TTC549 (cell line): Measurements from ENCODE around the gene IL1RL2.

Experiments used
- FAIRE-seq: peaks from 2 replicates; lab custom pipeline; 2012; peaks lifted over from hg19 to GRCh38; lab: Jason Lieb, UNC

IL1RL2 gene

GRCh38 chr2:102267774-102268173 lies 81.0 kb downstream of the IL1RL2 start:
- no peak for FAIRE-seq

DNA sequence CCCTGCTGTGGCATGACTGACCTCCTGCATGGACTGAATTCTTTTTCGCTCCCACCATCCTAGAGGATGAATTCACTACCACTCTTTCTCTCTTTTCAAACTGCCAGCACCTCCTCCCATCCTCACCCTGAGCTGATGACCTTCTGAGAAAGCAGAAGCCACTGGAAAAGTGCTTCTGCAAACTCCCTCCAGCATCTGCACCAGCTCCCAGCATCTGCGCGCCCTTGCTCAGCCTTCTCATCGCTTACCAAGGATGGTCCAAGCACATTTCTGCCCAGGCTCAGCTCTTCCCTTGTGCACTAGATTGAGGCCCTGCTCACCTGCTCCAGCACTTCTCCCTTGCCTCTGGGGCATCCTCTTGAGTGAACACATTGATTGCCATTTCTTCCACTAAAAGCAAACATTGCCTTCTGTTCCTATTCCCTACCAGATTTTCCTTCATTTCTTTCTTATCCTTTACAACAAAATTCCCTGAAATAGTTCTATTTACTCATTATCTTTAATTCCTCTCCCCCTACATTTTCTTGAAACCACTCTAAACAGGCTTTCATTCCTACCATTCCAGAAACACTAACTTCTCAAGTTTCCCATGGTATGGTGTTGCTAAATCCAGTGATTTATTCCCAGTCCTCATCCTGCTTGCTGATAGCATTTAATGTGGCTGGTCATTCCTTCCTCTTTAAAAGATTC lies 81.8 kb downstream of the IL1RL2 start:
- no peak for FAIRE-seq

DNA sequence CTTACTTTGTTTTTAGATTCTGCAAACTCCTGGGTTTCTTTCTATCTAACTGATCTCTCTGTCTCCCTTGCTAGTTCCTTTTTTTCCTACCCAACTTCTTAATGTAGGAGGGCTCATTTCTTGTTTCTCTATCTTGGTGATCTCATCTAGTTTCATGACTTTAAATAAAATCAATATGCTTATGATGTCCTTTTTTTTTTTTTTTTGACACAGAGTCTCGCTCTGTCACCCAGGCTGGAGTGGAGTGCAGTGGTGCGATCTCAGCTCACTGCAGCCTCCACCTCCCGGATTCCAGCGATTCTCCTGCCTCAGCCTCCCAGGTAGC lies 82.3 kb downstream of the IL1RL2 start:
- no peak for FAIRE-seq

DNA sequence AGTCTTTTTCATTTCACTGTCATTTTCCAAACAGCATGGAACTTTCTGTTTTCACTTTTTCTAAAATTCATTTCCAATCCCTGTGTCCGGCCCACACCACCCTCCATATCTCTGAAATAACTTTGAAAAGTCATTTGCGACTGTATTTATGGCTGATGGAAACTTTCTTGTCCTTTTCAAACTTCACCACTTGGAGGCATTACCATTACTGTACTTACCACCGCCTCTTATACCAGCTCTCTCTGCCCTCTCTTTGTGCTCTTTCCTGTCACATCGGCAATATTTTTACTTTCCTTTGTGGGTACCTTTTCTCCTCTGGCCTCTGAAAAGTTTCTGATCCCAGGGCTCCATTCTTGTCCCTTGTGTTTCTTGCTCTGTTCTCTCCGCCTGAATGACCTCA lies 85.0 kb downstream of the IL1RL2 start:
- no peak for FAIRE-seq

DNA sequence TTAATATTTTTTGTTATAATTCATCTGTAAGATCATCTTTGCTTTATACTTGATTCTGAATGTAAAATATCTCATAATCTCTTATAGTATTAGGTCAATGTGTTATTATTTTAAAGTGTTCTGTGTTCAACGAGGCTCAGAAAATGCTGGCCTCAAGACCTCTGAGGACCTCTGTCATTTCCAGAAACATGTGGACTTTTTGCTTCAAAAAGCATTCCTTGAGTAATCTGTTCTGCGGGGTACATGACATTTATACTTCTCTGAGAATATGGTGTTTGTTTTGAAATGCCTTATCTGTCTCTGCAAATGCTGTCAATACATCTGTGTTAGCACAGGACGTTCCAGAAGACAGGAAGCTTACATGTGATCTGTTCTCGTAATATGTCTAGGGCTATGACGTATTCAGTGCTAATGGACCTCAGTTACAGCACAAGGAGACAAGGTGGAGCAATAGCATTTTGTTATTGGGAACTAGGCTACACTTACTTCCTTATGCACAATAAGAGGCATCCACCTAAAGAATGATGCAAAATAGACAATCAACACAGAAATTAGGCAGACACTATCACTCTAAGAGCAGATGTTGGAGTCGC lies 86.9 kb downstream of the IL1RL2 start:
- no peak for FAIRE-seq

DNA sequence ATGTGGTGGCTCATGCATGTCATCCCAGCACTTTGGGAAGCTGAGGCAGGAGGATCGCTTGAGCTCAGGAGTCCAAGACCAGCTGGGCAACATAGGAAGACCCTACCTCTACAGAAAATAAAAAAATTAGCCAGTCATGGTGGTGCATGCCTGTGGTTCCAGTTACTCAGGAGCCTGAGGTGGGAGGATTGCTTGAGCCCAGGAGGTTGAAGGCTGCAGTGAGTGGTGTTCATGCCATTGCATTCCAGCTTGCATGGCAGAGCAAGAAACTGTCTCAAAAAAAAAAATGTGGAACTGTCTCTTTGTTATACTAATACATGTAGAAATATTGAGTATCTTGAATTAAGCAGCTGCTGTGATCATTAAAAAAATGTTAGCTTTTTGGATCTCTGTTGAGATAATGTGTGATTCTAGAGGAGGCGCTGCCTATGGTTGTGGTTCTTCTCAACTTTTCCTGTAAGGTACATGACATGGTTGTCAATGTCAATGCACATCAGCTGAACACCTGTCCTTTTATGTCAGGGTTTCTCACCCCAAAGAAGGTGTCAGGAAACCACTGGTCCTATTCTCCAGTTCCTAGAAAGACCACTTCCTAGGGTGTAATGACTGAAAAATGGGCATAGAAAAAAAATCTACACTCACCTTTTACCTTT lies 89.9 kb downstream of the IL1RL2 start:
- FAIRE-seq = no peak

DNA sequence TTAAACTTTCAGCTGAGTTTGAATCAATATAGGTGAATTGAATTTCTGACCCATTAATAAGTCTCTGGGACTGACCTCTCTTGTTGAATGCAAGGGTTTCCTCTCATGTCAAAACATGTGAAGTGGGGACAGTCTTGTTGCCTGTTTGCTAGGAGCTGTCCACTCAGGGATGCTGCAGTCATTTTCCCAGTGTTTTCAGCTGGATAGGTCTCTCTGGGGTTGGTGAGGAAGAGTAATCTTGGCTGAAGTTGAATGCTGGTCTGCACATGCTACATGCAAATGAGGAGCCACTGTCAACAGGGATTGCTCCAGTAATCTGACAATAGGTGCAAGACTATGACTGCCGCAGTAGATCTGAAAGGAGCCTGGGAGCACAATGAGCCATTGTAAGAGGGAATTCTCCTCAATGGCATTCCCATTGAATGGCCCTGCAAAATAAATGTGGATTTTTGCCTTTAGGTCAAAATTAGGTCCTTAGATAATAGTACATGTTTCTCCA lies 90.4 kb downstream of the IL1RL2 start:
- no peak for FAIRE-seq

DNA sequence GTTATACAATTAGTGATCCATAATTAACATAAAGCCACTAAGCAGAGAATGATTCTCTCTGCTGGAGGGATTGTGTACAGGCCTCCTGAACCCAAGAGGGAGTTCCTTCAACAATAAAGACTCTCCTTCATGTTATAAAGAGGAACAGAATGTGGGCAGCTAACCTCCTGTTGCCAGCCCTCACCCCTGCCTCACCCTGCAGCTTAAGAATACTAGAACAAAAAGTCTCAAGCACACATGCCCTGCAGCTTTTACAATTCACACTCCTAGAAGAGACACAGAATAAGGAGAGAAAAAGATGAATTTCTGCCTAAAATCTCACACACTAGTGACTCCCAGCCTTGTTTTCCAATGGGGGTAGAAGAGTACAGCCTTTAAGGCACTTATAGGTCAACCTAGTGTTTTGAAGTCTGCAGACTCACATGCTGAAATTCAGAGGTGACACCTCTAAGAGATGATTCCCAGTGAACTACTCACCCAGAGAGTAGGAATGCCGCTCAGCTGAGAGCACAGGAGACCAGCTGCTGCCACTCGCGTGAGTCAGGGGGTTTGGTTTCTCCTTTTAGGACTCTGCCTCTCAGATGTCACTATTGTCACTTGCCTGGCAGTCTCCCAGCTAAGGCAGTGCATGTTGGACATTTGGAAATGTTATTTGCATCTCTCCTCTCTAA lies 92.0 kb downstream of the IL1RL2 start:
- no peak for FAIRE-seq

DNA sequence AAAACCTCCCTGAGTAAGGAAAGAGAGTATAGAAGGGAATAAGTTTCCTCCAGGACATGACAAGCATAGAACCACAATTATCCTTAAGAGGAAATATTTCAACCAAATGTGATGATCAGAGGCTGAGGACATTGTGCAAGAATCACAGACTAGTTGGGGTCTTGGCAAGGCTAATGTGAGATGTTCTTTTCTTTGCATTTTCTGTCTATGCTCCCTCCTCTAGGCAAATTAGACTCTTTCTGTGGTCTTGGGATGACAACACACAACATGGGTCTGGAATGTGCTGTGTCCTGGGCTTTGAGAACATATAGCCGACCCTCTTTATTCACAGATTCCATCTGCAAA lies 92.5 kb downstream of the IL1RL2 start:
- no peak for FAIRE-seq

GRCh38 chr2:102282678-102283091 lies 95.9 kb downstream of the IL1RL2 start:
- no peak for FAIRE-seq

DNA sequence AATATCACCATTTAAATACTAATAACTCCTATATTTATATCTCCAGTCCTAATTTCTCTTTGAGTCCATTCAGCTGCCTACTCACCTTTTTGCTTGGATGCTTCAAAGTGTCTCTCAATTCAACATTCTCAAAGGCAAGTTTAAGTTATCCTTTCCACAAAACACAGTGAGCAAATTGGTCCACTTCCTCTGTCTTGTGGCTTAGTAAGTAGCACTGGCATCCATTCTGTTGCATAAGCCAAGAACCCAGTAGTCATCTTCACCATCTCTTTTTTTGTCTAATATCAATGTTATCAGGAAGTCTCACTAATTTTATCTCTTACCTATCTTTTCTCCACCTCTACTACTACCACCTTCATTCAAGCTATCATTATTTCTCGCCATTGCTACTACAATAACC lies 97.2 kb downstream of the IL1RL2 start:
- no peak for FAIRE-seq

- FAIRE-seq = no peak
Measured at GRCh38 chr2:102284611-102285010, 97.8 kb downstream of the IL1RL2 start.

DNA sequence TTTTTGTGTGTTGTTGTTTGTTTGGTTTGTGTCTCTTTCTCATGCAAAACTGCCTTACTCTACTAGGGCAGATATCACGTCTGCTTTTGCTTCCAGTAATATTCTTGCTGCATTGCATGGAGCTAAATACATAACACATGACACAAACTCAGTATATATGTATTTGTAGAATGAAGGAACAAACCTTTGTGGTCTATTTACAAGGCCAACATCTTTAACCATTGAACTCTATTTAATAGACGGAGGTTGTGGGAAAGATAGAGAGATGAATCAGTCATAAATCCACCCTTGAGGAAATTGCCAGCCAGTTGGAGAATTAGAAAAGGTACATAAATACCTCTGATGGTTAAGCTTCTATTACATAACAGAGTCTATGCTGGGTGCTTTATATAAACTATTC lies 98.5 kb downstream of the IL1RL2 start:
- FAIRE-seq = no peak

DNA sequence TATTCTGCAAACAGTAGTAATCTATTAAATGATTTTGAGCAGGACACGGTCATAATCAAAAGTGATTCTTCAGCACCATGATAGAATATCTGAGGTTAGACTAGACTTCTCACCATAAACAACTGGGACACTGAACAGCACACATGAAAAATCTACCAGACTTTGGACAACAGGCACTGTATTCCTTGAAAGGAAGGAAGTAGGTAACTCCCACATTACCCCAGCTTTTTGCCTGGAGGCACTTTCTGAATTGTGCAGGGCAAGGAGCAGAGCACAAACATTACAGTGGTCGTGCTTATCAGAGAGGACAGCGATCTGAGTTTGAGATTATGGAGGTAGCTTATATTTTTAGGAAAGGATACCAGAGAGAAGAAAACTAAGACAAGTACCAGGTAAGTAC lies 99.2 kb downstream of the IL1RL2 start:
- FAIRE-seq = no peak

DNA sequence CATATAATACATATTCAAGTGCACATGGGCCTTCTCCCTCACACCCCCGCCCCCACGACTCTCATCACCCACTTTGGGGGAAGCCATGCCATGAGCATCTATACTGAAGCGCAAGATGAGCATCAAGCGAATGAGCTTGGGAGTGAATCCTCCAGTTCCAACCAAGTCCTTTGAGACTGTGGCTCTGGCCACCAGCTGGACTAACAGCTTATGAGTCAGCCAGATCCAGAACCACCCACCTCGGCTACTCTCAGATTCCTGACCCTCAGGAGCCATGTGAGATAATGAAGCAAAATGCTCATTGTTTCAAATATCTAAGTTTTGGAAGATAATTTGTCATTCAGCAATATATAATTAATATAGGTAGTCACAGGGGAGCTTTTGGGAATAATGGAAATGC lies 102.3 kb downstream of the IL1RL2 start:
- FAIRE-seq = no peak
